Thyroid gland (tissue), 4 donors: ENCODE measurements around the gene ANKRD40. TPM values are rescaled to one million over a fixed set of nuclear protein-coding genes. Genes with fewer than 3 reads are reported as not detected.
"Not testable (repeated sequence)": the region's sequence is repeated elsewhere in the genome, so short reads cannot be mapped to it uniquely, and the experiment has no call there.

Source experiments
- DNase-seq, 2 donors: peaks; one replicate each; pipeline ENCODE4 v3.0.0-alpha.2; 2019
- H3K27ac ChIP-seq, 3 donors: fragments of 200-600 bp; sonication (generic); 1 replicate in 2 of 3; 2 replicates in 1 of 3; pipeline ENCODE4 v1.5.1; 2016 to 2019; ENCODE audit warnings: mild to moderate bottlenecking in 1 of 3, moderate library complexity in 1 of 3
- H3K27me3 ChIP-seq: fragments of 200-600 bp; sonication (generic); one replicate; pipeline ENCODE4 v1.5.1; 2019
- H3K36me3 ChIP-seq, 2 donors: fragments of 200-600 bp; sonication (generic); one replicate each; pipeline ENCODE4 v1.5.1; 2016 to 2019
- H3K4me1 ChIP-seq, 2 donors: fragments of 200-600 bp; sonication (generic); one replicate each; pipeline ENCODE4 v1.5.1; 2017 to 2019
- H3K4me3 ChIP-seq, 3 donors: fragments of 200-600 bp; sonication (generic); replicated peaks in 1 of 3; 1 replicate in 2 of 3; 2 replicates in 1 of 3; pipeline ENCODE4 v1.5.1; 2016; ENCODE audit warnings: mild to moderate bottlenecking in 1 of 3
- H3K9me3 ChIP-seq: fragments of 200-600 bp; sonication (generic); one replicate; pipeline ENCODE4 v1.5.1; 2017
- POLR2A ChIP-seq, 2 donors: fragments of 450-650 bp; IDR thresholded peaks; one replicate each; pipeline ENCODE4 v1.6.1; 2017; ENCODE audit warnings: antibody characterized with exemption in 2 of 2, mild to moderate bottlenecking in 2 of 2, moderate library complexity in 1 of 2
- WGBS, 2 donors: methylation state at CpG; one replicate each; pipeline ENCODE4 v1.1.5; 2017; 5-methylcytosine and 5-hydroxymethylcytosine counted together
- intact Hi-C: fragments of 100-400 bp; cut with DNase I; formaldehyde crosslinking; loops from one replicate; pipeline ENCODE4 v1.15.1; 2023
- total RNA-seq, 4 donors: library from RNA; depleted of rRNA; stranded (reverse); fragments of >200 nt; gene quantifications; one replicate each; pipeline ENCODE4 v1.2.3, GENCODE V29; 2016
- TF ChIP-seq, protein P1 (sequence below), 6 experiments: fragments of 200-600 bp in 3 of 6; fragments of 450-650 bp in 3 of 6; sonication (generic) in 3 of 6; IDR thresholded peaks; one replicate each; pipeline ENCODE4 v1.5.1; 2016 to 2019; ENCODE audit warnings: antibody characterized with exemption in 6 of 6, mild to moderate bottlenecking in 2 of 6, inconsistent platforms in 1 of 6, moderate library complexity in 1 of 6

The ANKRD40 gene
- total RNA-seq, 4 donors from 2014 or later, result 29.4 to 40.2 (median 35.1) TPM

DNA sequence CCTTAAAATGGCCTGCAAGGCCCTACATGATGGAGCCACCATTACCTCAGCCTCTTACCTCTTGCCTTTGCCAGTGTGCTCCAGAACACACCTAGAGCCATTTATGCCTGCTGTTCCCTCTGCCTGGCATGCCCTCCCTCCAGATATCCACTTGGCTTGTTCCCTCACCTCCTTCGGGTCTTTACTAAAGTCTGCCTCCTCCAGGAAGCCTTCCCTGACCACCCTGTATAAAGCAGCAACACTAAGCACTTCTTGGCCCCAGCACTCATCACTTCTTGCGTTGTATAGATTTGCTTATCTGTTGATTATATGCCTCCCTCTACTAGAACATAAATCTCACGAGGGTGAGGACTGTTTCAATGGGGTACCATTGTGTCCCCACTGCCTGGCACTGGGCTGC lies 25.3 kb downstream of the ANKRD40 start:
- Histone ChIP-seq H3K36me3 (no peaks in the 10 kb centered on the region), H3K9me3 (no peaks in the 10 kb centered on the region), H3K27me3 (no peaks in the 10 kb centered on the region), H3K27ac (no peak overlapping the region), H3K4me1 (peaks cover 15 to 20% of the 10 kb centered on the region in 2 donors), H3K4me3 (no peak overlapping the region)
- 83 to 92% methylated on average over 3 of the region's 3 CpGs for WGBS, 2 donors
- TF ChIP-seq POLR2A (IDR thresholded peaks at IDR 0.05), result no peak
- TF ChIP-seq, protein P1, sequence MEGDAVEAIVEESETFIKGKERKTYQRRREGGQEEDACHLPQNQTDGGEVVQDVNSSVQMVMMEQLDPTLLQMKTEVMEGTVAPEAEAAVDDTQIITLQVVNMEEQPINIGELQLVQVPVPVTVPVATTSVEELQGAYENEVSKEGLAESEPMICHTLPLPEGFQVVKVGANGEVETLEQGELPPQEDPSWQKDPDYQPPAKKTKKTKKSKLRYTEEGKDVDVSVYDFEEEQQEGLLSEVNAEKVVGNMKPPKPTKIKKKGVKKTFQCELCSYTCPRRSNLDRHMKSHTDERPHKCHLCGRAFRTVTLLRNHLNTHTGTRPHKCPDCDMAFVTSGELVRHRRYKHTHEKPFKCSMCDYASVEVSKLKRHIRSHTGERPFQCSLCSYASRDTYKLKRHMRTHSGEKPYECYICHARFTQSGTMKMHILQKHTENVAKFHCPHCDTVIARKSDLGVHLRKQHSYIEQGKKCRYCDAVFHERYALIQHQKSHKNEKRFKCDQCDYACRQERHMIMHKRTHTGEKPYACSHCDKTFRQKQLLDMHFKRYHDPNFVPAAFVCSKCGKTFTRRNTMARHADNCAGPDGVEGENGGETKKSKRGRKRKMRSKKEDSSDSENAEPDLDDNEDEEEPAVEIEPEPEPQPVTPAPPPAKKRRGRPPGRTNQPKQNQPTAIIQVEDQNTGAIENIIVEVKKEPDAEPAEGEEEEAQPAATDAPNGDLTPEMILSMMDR (IDR thresholded peaks at IDR 0.05), result no peak
- intact Hi-C loops, result loop anchor here (5.0 to 10.0 kb wide), 2 partner anchors 50 to 198 kb away; partner anchors contain the start of gene ABCC3
- DNase-seq, result no peak

DNA sequence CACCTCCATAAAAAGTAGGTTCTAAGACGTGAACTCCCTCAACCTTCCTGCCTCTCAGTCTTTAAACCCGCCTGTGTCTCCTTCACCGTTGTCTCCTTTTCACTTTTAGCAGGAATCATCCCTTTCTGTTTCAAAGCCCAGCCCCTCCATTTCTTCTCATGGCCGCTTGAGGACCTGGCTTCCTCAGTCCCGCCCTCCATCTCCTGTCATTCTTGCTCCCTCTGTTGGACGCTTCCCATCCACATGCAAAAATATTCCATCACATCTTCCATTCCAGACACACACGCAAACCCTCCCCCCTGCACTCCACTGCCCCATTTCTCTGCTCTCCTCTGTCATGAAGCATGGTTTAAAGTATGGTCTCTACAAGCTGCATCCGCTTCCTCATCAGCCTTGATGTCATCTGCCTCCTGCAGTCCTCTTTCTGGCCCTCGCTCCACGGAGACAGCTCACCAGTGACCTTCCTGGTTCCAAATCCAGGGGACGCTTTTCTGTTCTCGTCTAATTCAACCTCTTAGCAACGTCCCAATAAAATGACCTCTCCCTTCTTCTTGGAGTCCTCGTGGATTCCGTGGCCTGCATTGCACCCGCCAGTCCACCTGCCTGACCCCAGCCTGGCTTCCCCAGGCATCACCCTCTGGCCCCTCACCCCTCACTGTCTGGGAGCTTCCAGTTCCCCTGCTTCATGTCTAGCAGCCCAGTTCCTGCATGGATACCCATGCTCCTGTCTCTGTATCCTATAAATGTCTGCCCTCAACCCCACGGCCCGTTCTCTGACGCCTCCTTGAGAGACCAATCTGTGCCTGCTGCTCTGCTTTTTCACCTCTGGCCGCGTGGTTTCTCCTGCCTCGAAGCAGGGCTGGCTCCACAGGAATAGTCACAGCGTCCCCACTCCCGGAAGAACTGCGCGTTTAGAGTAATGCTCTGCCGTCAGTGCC lies 26.2 kb downstream of the ANKRD40 start:
- Histone ChIP-seq H3K27me3 (no peaks in the 10 kb centered on the region), H3K27ac (no peak overlapping the region), H3K36me3 (no peaks in the 10 kb centered on the region), H3K9me3 (no peaks in the 10 kb centered on the region), H3K4me1 (peaks cover 7 to 11% of the 10 kb centered on the region in 2 donors), H3K4me3 (no peak overlapping the region)
- intact Hi-C loops, result loop anchor here (5.0 to 10.0 kb wide), 2 partner anchors 49 to 197 kb away; partner anchors contain the start of gene ABCC3
- 61 to 65% methylated on average over 27 of the region's 27 CpGs for WGBS, 2 donors
- TF ChIP-seq, protein P1 (IDR thresholded peaks at IDR 0.05), result peak in 5 of 6 experiments; percentile 12 to 65 (median 55)
- TF ChIP-seq POLR2A (IDR thresholded peaks at IDR 0.05), result no peak
- peak; percentile 48 to 49 for DNase-seq

DNA sequence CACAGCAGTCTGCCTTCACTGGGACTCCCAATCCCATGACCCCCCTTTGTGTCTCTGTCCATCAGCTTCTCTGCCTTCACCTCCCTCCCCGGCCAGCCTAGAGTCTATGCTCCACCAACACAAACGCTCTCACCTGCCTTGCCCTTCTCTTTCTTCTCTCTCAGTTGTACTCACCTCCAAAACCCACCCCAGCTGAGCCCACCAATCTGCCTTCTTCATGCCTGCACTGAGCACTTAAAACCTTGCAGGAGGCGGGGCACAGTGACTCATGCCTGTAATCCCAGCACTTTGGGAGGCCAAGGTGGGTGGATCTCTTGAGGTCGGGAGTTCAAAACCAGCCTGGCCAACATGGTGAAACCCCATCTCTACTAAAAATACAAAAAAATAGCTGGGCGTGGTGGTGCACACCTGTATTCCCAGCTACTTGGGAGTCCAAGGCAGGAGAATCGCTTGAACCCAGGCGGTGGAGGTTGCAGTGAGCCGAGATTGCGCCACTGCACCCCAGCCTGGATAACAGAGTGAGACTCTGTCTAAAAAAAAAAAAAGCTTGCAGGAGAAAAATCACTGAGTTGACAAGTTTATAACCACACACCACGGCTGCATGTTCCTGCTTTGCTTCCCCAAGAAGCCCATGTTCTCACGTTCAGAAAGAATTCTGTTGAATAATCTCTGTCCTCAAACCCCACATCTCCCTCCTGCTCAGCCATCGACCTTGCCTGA lies 27.0 kb downstream of the ANKRD40 start:
- H3K27ac ChIP-seq, H3K9me3 ChIP-seq, H3K4me3 ChIP-seq, H3K36me3 ChIP-seq, H3K27me3 ChIP-seq, H3K4me1 ChIP-seq, DNase-seq: not testable (repeated sequence)
- WGBS, 2 donors, result 75 to 78% methylated on average over 12 of the region's 12 CpGs
- intact Hi-C loops, result loop anchor here (5.0 to 10.0 kb wide), 2 partner anchors 48 to 196 kb away; partner anchors contain the start of gene ABCC3

DNA sequence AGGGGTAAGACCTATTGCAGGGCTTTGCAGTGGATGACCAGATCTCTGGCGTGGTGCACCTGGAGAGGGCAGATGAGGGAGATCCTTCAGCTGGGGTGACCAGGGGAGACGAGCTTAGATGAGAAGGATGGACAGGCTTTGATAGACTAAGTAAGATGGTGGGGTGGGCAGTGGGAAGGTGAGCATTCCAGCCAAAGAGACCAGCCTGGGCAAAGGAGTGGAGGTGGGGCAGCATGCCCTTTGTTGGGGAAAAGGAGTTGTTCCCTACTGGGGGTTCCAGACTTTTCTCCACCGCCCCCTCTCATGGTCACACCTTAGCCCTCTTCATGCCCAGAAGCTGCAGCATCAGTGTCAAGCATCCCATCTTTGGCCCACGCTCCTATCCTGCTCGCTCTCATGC lies 27.6 kb downstream of the ANKRD40 start:
- Histone ChIP-seq H3K36me3 (no peaks in the 10 kb centered on the region), H3K4me1 (no peaks in the 10 kb centered on the region), H3K4me3 (no peak overlapping the region), H3K27me3 (no peaks in the 10 kb centered on the region), H3K9me3 (no peaks in the 10 kb centered on the region), H3K27ac (no peak overlapping the region)
- no peak for DNase-seq
- WGBS, 2 donors, result 98% methylated on average over 5 of the region's 5 CpGs
- intact Hi-C loops, result loop anchor here (5.0 to 10.0 kb wide), 2 partner anchors 48 to 195 kb away; partner anchors contain the start of gene ABCC3
- TF ChIP-seq, protein P1 (IDR thresholded peaks at IDR 0.05), result no peak
- TF ChIP-seq POLR2A (IDR thresholded peaks at IDR 0.05), result no peak

DNA sequence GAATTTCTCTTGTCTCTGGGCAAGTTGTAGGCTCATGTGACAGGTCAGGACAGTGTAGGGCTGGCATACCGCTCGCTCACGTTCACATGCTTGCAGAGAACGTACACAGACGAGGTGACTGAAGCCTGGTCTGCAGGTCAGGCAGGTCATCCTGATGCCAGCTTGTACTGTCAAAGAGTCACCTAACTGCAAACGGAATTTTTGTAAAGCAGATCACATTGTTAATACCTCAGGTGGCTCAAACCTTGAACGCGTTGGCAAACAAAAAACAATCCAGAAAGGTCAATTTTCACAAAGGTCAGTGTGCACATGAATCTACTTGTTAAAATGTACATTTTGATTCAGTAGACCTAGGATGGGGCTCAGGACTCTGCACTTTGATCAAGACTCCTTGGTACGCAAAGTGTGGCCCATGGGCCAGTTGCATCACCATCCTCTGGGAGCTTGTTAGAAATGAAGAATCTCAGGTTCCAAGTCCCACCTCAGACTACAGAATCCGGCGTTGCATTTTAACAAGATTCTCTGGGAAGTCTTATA lies 28.6 kb downstream of the ANKRD40 start:
- intact Hi-C loops, result no loop called here

More for the DNA sequence above, 28.6 kb downstream of the ANKRD40 start:
- Histone ChIP-seq H3K36me3 (no peaks in the 10 kb centered on the region), H3K27me3 (no peaks in the 10 kb centered on the region), H3K4me3 (no peak overlapping the region), H3K9me3 (no peaks in the 10 kb centered on the region), H3K4me1 (no peaks in the 10 kb centered on the region), H3K27ac (no peak overlapping the region)
- WGBS, 2 donors, result 94% methylated on average over 11 of the region's 11 CpGs
- DNase-seq, result no peak
- TF ChIP-seq POLR2A (IDR thresholded peaks at IDR 0.05), result no peak
- TF ChIP-seq, protein P1 (IDR thresholded peaks at IDR 0.05), result no peak
